MM.1S (cell line): ENCODE results near the gene PPP2R5C.

Source experiments
- DNase-seq: peaks from one replicate; pipeline ENCODE4 v3.0.0-alpha.2; 2015
- H2AFZ ChIP-seq: fragments of 300-600 bp; sonication (generic); 2 replicates; pipeline ENCODE4 v1.6.0; 2016; ENCODE audit warnings: antibody characterized with exemption, low read length
- H3F3A ChIP-seq: fragments of 300-600 bp; sonication (generic); 2 replicates; pipeline ENCODE4 v1.6.1; 2016; ENCODE audit warnings: mild to moderate bottlenecking, antibody characterized with exemption, low read length, moderate library complexity, mixed read lengths; ENCODE audit not compliant: insufficient read depth
- H3K27ac ChIP-seq: fragments of 300-600 bp; sonication (generic); 2 replicates; pipeline ENCODE4 v1.5.1; 2016; ENCODE audit warnings: mild to moderate bottlenecking, low read length
- H3K27me3 ChIP-seq: fragments of 300-600 bp; sonication (generic); replicated peaks from 2 replicates; pipeline ENCODE4 v1.6.0; 2016; ENCODE audit warnings: low read length; ENCODE audit not compliant: insufficient read depth
- H3K36me3 ChIP-seq: fragments of 300-600 bp; sonication (generic); replicated peaks from 2 replicates; pipeline ENCODE4 v1.6.1; 2016; ENCODE audit warnings: mild to moderate bottlenecking, low read length, mixed read lengths; ENCODE audit not compliant: insufficient read depth
- H3K4me1 ChIP-seq: fragments of 300-600 bp; sonication (generic); 2 replicates; pipeline ENCODE4 v1.6.1; 2016; ENCODE audit warnings: low read length, mixed read lengths
- H3K4me2 ChIP-seq: fragments of 300-600 bp; sonication (generic); 2 replicates; pipeline ENCODE4 v1.6.0; 2016; ENCODE audit warnings: low read depth, low read length
- H3K4me3 ChIP-seq: fragments of 300-600 bp; sonication (generic); 2 replicates; pipeline ENCODE4 v1.5.1; 2016; ENCODE audit warnings: low read length, mixed read lengths
- H3K79me2 ChIP-seq: fragments of 300-600 bp; sonication (generic); 2 replicates; pipeline ENCODE4 v1.6.1; 2016; ENCODE audit warnings: mixed run types, low read length, mixed read lengths
- H3K9ac ChIP-seq: fragments of 300-600 bp; sonication (generic); 2 replicates; pipeline ENCODE4 v1.6.1; 2016; ENCODE audit warnings: low read length, mixed read lengths
- H3K9me2 ChIP-seq: fragments of 300-600 bp; sonication (generic); replicated peaks from 2 replicates; pipeline ENCODE4 v1.6.1; 2016; ENCODE audit warnings: mild to moderate bottlenecking, low read length, mixed read lengths; ENCODE audit not compliant: insufficient read depth
- H3K9me3 ChIP-seq: fragments of 300-600 bp; sonication (generic); replicated peaks from 2 replicates; pipeline ENCODE4 v1.6.1; 2016; ENCODE audit warnings: mild to moderate bottlenecking, low read length, mixed read lengths; ENCODE audit not compliant: insufficient read depth
- H4K20me1 ChIP-seq: fragments of 300-600 bp; sonication (generic); 2 replicates; pipeline ENCODE4 v1.6.1; 2016; ENCODE audit warnings: mild to moderate bottlenecking, low read length, moderate library complexity, mixed read lengths; ENCODE audit not compliant: insufficient read depth
- CTCF ChIP-seq: fragments of 300-600 bp; sonication (generic); IDR thresholded peaks from 2 replicates; pipeline ENCODE4 v1.5.1; 2016; ENCODE audit warnings: antibody characterized with exemption, low read length, mixed read lengths
- EZH2 ChIP-seq: fragments of 300-600 bp; sonication (generic); optimal IDR thresholded peaks from 2 replicates; pipeline ENCODE3; 2017; ENCODE audit warnings: low read depth, mild to moderate bottlenecking, antibody characterized with exemption, low read length, mixed read lengths
- EZH2phosphoT487 ChIP-seq: fragments of 300-600 bp; sonication (generic); IDR thresholded peaks from 2 replicates; pipeline ENCODE4 v1.6.1; 2018; ENCODE audit warnings: antibody characterized with exemption, low read length

PPP2R5C gene

GRCh38 chr14:101862711-101863110, 101.2 kb downstream of the PPP2R5C start:
- Histone ChIP-seq H3K36me3 (no peaks in the 10 kb centered on the region), H3K4me2 (no peak overlapping the region), H3K4me3 (no peak overlapping the region), H4K20me1 (no peaks in the 10 kb centered on the region), H3K9me3 (no peaks in the 10 kb centered on the region), H3F3A (no peaks in the 10 kb centered on the region), H3K9ac (no peak overlapping the region), H3K4me1 (no peaks in the 10 kb centered on the region), H3K79me2 (peaks cover 39% of the 10 kb centered on the region), H3K27me3 (no peaks in the 10 kb centered on the region), H3K27ac (no peak overlapping the region), H3K9me2 (no peaks in the 10 kb centered on the region), H2AFZ (no peak overlapping the region)
- DNase-seq, result no peak
- TF ChIP-seq EZH2, result no peak
- TF ChIP-seq CTCF, result no peak
- no peak for TF ChIP-seq EZH2phosphoT487

- no peak overlapping the region for H3K9ac ChIP-seq
These were observed 103.8 kb downstream of the PPP2R5C start for GRCh38 chr14:101865288-101865687.

GRCh38 chr14:101867854-101868253, 106.3 kb downstream of the PPP2R5C start:
- H3K4me1 ChIP-seq, result no peaks in the 10 kb centered on the region
- no peak overlapping the region for H3K9ac ChIP-seq
- no peak overlapping the region for H3K27ac ChIP-seq
- H3F3A ChIP-seq, result no peaks in the 10 kb centered on the region
- no peak overlapping the region for H3K4me2 ChIP-seq
- no peak overlapping the region for H3K4me3 ChIP-seq
- no peaks in the 10 kb centered on the region for H4K20me1 ChIP-seq
- H3K79me2 ChIP-seq, result peaks cover 56% of the 10 kb centered on the region
- H2AFZ ChIP-seq, result no peak overlapping the region
- DNase-seq, result no peak
- H3K9me2 ChIP-seq, result no peaks in the 10 kb centered on the region
- H3K36me3 ChIP-seq, result no peaks in the 10 kb centered on the region
- TF ChIP-seq EZH2 (no peak), EZH2phosphoT487 (no peak), CTCF (no peak)
- H3K27me3 ChIP-seq, result no peaks in the 10 kb centered on the region
- no peaks in the 10 kb centered on the region for H3K9me3 ChIP-seq

More at GRCh38 chr14:101865288-101865687, 103.8 kb downstream of the PPP2R5C start:
- Histone ChIP-seq H2AFZ (no peak overlapping the region), H3K4me3 (no peak overlapping the region), H3K79me2 (peaks cover 46% of the 10 kb centered on the region), H3K4me2 (no peak overlapping the region), H3K27ac (no peak overlapping the region), H3K36me3 (no peaks in the 10 kb centered on the region), H4K20me1 (no peaks in the 10 kb centered on the region), H3F3A (no peaks in the 10 kb centered on the region), H3K9me2 (no peaks in the 10 kb centered on the region), H3K9me3 (no peaks in the 10 kb centered on the region), H3K27me3 (no peaks in the 10 kb centered on the region), H3K4me1 (no peaks in the 10 kb centered on the region)
- TF ChIP-seq EZH2 (no peak), CTCF (no peak), EZH2phosphoT487 (no peak)
- DNase-seq, result no peak
